ENCODE data around the gene PLEKHA7. TPM values are rescaled to one million over a fixed set of nuclear protein-coding genes. Genes with fewer than 3 reads are reported as not detected.

Gene PLEKHA7
- polyA plus RNA-seq, 1 donor (not counting 4 experiments of a cell fraction or from before 2014, with no cell fraction given), result 1.4 TPM

- TF ChIP-seq EZH2 (IDR thresholded peaks at IDR 0.05; ENCODE audit: low read length) (no peak), CTCF (optimal IDR thresholded peaks at IDR 0.05 in 1 of 3, IDR thresholded peaks at IDR 0.05 in 1 of 3, conservative IDR thresholded peaks at IDR 0.05 in 1 of 3; ENCODE audit: extremely low read depth in 1 of 3, insufficient read depth in 2 of 3, low read length in 3 of 3) (no peak)
- H3K4me2 ChIP-seq (ENCODE audit: control insufficient read depth, extremely low read depth, insufficient read depth, low read depth, low read length), result no peak overlapping the region
- no peak overlapping the region for H3K27ac ChIP-seq (ENCODE audit: control insufficient read depth, insufficient read depth, low read length)
- no peak overlapping the region for H3K9ac ChIP-seq (ENCODE audit: control insufficient read depth, extremely low read depth, insufficient read depth, low read length)
- no peak overlapping the region for H2AFZ ChIP-seq (ENCODE audit: control insufficient read depth, low read length)
- no peaks in the 10 kb centered on the region for H4K20me1 ChIP-seq (ENCODE audit: control insufficient read depth, extremely low read depth, insufficient read depth, low read length)
- FAIRE-seq (no peak), DNase-seq (ENCODE audit: low read depth, low spot score) (no peak)
- no peaks in the 10 kb centered on the region for H3K9me3 ChIP-seq (ENCODE audit: control insufficient read depth, low read depth, low read length)
- no peaks in the 10 kb centered on the region for H3K36me3 ChIP-seq (ENCODE audit: control insufficient read depth in 2 of 2, extremely low read depth in 1 of 2, insufficient read depth in 2 of 2, low read length in 2 of 2)
- H3K4me1 ChIP-seq (ENCODE audit: control insufficient read depth, extremely low read depth, insufficient read depth, low read length), result peaks cover 12% of the 10 kb centered on the region
- no peaks in the 10 kb centered on the region for H3K79me2 ChIP-seq (ENCODE audit: control insufficient read depth, insufficient read depth, low read length)
- H3K4me3 ChIP-seq (ENCODE audit: control insufficient read depth in 2 of 3, extremely low read depth in 1 of 3, insufficient read depth in 2 of 3, low read depth in 1 of 3, low read length in 3 of 3), result no peak overlapping the region
- dilution Hi-C loops (cut with MboI; ENCODE audit: extremely low pct_ligation_motif_present, low sequenced_read_pairs), result loop anchor here (25.0 kb wide), 1 partner anchor 99 kb away; no protein-coding TSS in a partner anchor
- peaks cover 8% of the 10 kb centered on the region for H3K27me3 ChIP-seq (ENCODE audit: control insufficient read depth, extremely low read depth, insufficient read depth, low read length)
- no peaks in the 10 kb centered on the region for H3K9me1 ChIP-seq (ENCODE audit: control insufficient read depth, extremely low read depth, insufficient read depth, low read length)
Observed at GRCh38 chr11:16813126-16813525, 201.1 kb downstream of the PLEKHA7 start.

DNA sequence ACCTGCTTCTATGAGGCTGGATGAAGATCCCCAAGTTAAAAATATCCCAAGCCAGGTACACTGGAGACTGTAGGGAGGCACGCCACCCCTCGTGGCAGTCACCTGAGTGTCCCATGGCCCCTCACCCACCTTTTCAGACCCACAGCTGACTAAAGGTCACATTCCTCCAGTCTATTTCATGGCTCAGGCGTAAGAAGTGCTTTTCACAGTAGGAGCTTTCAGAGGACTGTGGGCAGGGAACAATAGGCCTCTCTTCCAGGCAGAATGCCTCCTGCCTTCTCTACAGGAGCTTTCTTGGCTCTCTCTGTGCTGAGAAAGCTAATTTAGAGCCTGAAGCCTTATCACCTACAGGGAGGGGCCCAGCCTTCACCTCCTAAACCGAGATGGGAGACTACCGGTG, 201.9 kb downstream of the PLEKHA7 start:
- Histone ChIP-seq H3K4me1 (ENCODE audit: control insufficient read depth, extremely low read depth, insufficient read depth, low read length) (peaks cover 12% of the 10 kb centered on the region), H3K4me2 (ENCODE audit: control insufficient read depth, extremely low read depth, insufficient read depth, low read depth, low read length) (no peak overlapping the region), H2AFZ (ENCODE audit: control insufficient read depth, low read length) (no peak overlapping the region), H3K9ac (ENCODE audit: control insufficient read depth, extremely low read depth, insufficient read depth, low read length) (no peak overlapping the region), H3K27ac (ENCODE audit: control insufficient read depth, insufficient read depth, low read length) (no peak overlapping the region), H3K36me3 (ENCODE audit: control insufficient read depth in 2 of 2, extremely low read depth in 1 of 2, insufficient read depth in 2 of 2, low read length in 2 of 2) (no peaks in the 10 kb centered on the region), H3K27me3 (ENCODE audit: control insufficient read depth, extremely low read depth, insufficient read depth, low read length) (peaks cover 8% of the 10 kb centered on the region), H3K9me1 (ENCODE audit: control insufficient read depth, extremely low read depth, insufficient read depth, low read length) (no peaks in the 10 kb centered on the region), H3K79me2 (ENCODE audit: control insufficient read depth, insufficient read depth, low read length) (no peaks in the 10 kb centered on the region), H4K20me1 (ENCODE audit: control insufficient read depth, extremely low read depth, insufficient read depth, low read length) (no peaks in the 10 kb centered on the region), H3K4me3 (ENCODE audit: control insufficient read depth in 2 of 3, extremely low read depth in 1 of 3, insufficient read depth in 2 of 3, low read depth in 1 of 3, low read length in 3 of 3) (no peak overlapping the region), H3K9me3 (ENCODE audit: control insufficient read depth, low read depth, low read length) (no peaks in the 10 kb centered on the region)
- FAIRE-seq (no peak), DNase-seq (ENCODE audit: low read depth, low spot score) (no peak)
- dilution Hi-C loops (cut with MboI; ENCODE audit: extremely low pct_ligation_motif_present, low sequenced_read_pairs), result loop anchor here (25.0 kb wide), 1 partner anchor 100 kb away; no protein-coding TSS in a partner anchor
- no peak for TF ChIP-seq EZH2 (IDR thresholded peaks at IDR 0.05; ENCODE audit: low read length)
- no peak for TF ChIP-seq CTCF (optimal IDR thresholded peaks at IDR 0.05 in 1 of 3, IDR thresholded peaks at IDR 0.05 in 1 of 3, conservative IDR thresholded peaks at IDR 0.05 in 1 of 3; ENCODE audit: extremely low read depth in 1 of 3, insufficient read depth in 2 of 3, low read length in 3 of 3)

All from keratinocyte (primary cell).